Suprapubic skin (tissue), 4 donors: ENCODE data around the gene ACSF2. TPM values are rescaled to one million over a fixed set of nuclear protein-coding genes. Genes with fewer than 3 reads are reported as not detected.

ENCODE experiments used
- DNase-seq, 2 donors: peaks; one replicate each; pipeline ENCODE4 v3.0.0-alpha.2; 2019; ENCODE audit warnings: low spot score in 2 of 2
- H3K27ac ChIP-seq: fragments of 200-600 bp; sonication (generic); one replicate; pipeline ENCODE4 v1.5.1; 2019
- H3K27me3 ChIP-seq: fragments of 200-600 bp; sonication (generic); one replicate; pipeline ENCODE4 v1.5.1; 2019
- H3K36me3 ChIP-seq: fragments of 200-600 bp; sonication (generic); one replicate; pipeline ENCODE4 v1.5.1; 2019
- H3K4me1 ChIP-seq: fragments of 200-600 bp; sonication (generic); one replicate; pipeline ENCODE4 v1.5.1; 2019
- H3K4me3 ChIP-seq: fragments of 200-600 bp; sonication (generic); one replicate; pipeline ENCODE4 v1.5.1; 2019; ENCODE audit warnings: mild to moderate bottlenecking
- H3K9me3 ChIP-seq: fragments of 200-600 bp; sonication (generic); one replicate; pipeline ENCODE4 v1.5.1; 2019
- EP300 ChIP-seq: sonication (generic); formaldehyde crosslinking; IDR thresholded peaks from one replicate; pipeline ENCODE4 v1.6.1; 2017; ENCODE audit warnings: antibody characterized with exemption
- POLR2A ChIP-seq, 2 donors: fragments of 450-650 bp; IDR thresholded peaks; one replicate each; pipeline ENCODE4 v1.6.1; 2017; ENCODE audit warnings: antibody characterized with exemption in 2 of 2, mild to moderate bottlenecking in 2 of 2, moderate library complexity in 2 of 2
- POLR2AphosphoS5 ChIP-seq, 3 donors: sonication (generic); formaldehyde crosslinking; IDR thresholded peaks; one replicate each; pipeline ENCODE4 v1.6.1; 2017; ENCODE audit warnings: antibody characterized with exemption in 3 of 3
- WGBS: methylation state at CpG from one replicate; pipeline ENCODE4 v1.1.5; 2018; 5-methylcytosine and 5-hydroxymethylcytosine counted together
- total RNA-seq, 4 donors: library from RNA; depleted of rRNA; stranded (reverse); fragments of >200 nt; gene quantifications; one replicate each; pipeline ENCODE4 v1.1.0, GENCODE V29; 2016
- TF ChIP-seq, protein P1 (sequence below), 2 donors: fragments of 200-600 bp in 1 of 2; fragments of 450-650 bp in 1 of 2; sonication (generic) in 1 of 2; IDR thresholded peaks; one replicate each; pipeline ENCODE4 v1.5.1; 2016 to 2019; ENCODE audit warnings: antibody characterized with exemption in 2 of 2, mild to moderate bottlenecking in 1 of 2, moderate library complexity in 1 of 2

ACSF2 gene
- total RNA-seq, 4 donors from 2014 or later: 61.2 to 164 (median 69.8) TPM

DNA sequence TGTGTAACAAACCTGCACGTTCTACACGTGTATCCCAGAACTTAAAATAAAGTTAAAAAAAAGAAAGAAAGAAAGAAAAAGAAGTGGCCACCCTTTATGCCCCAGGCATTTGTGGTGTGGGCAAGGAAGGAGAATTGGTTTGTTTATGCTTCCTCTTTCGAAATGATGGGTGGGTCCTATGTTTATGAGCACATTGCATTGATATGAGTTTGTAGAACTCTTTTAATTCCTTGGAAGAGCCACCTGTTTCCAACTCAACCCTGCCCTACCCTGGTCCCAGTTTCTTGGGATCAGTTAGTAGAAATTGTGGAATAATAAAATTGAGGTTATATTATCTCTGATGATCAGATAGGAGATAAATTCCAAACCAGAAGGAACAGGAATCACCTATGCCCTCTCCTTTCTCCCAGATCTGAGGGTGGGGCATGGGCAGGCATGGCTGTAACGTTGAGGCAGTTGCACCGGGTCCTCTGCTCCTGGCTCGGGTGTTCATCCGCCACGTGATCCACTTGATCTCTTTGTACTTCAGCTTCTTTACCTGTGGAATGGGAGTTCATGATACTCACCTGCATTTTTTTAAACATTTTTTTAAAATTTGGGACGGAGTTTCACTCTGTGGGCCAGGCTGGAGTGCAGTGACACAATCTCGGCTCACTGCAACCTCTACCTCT is 26.7 kb downstream of the ACSF2 start:
- DNase-seq: no peak
- TF ChIP-seq POLR2AphosphoS5 (IDR thresholded peaks at IDR 0.05): no peak
- TF ChIP-seq, protein P1, sequence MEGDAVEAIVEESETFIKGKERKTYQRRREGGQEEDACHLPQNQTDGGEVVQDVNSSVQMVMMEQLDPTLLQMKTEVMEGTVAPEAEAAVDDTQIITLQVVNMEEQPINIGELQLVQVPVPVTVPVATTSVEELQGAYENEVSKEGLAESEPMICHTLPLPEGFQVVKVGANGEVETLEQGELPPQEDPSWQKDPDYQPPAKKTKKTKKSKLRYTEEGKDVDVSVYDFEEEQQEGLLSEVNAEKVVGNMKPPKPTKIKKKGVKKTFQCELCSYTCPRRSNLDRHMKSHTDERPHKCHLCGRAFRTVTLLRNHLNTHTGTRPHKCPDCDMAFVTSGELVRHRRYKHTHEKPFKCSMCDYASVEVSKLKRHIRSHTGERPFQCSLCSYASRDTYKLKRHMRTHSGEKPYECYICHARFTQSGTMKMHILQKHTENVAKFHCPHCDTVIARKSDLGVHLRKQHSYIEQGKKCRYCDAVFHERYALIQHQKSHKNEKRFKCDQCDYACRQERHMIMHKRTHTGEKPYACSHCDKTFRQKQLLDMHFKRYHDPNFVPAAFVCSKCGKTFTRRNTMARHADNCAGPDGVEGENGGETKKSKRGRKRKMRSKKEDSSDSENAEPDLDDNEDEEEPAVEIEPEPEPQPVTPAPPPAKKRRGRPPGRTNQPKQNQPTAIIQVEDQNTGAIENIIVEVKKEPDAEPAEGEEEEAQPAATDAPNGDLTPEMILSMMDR (IDR thresholded peaks at IDR 0.05): no peak
- no peak for TF ChIP-seq EP300
- no peak for TF ChIP-seq POLR2A (IDR thresholded peaks at IDR 0.05)
- Histone ChIP-seq H3K4me1 (peaks cover 27% of the 10 kb centered on the region), H3K27ac (no peak overlapping the region), H3K36me3 (no peaks in the 10 kb centered on the region), H3K9me3 (no peaks in the 10 kb centered on the region), H3K27me3 (no peaks in the 10 kb centered on the region), H3K4me3 (no peak overlapping the region)
- WGBS: 62% methylated on average over 10 of the region's 10 CpGs

DNA sequence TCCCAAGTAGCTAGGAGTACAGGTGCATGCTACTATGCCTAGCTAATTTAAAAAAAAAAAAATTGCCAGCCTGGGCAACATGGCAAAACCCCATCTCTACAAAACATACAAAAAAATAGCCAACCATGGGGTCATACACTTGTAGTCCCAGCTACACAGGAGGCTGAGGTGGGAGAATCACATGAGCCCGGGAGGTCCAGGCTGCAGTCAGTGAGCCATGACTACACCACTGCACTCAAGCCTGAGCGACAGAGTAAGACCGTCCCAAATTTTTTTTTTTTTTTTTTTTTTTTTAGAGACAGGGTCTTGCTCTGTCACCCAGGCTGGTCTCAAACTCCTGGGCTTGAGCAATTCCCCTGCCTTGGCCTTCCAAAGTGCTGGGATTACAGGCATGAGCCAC is 27.9 kb downstream of the ACSF2 start:
- Histone ChIP-seq H3K4me1 (peaks cover 28% of the 10 kb centered on the region), H3K9me3 (no peaks in the 10 kb centered on the region), H3K27me3 (no peaks in the 10 kb centered on the region), H3K4me3 (no peak overlapping the region), H3K36me3 (no peaks in the 10 kb centered on the region), H3K27ac (no peak overlapping the region)
- DNase-seq: no peak
- TF ChIP-seq POLR2AphosphoS5 (IDR thresholded peaks at IDR 0.05) (no peak), EP300 (no peak), POLR2A (IDR thresholded peaks at IDR 0.05) (no peak)
- TF ChIP-seq, protein P1 (IDR thresholded peaks at IDR 0.05): no peak
- 90% methylated on average over 3 of the region's 3 CpGs for WGBS

DNA sequence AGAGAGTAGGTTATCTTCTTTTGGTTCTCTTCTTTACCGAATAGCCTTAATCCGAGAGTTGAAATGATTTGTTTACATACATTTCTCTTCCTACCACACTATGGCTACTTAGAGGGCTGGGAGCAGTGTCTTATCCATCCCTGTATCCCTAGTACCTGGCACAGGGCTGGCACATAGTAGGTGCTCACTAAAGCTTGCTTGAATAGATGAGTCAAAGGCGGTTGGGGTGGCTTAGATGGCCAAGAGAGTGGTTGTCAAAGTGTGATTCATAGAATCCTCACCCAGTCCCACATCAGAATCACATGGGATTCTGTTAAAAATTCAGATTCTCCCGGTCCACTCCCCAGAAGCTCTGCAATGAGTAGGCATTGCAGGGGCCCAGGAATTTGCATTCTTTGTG is 31.6 kb downstream of the ACSF2 start:
- TF ChIP-seq, protein P1 (IDR thresholded peaks at IDR 0.05): no peak
- TF ChIP-seq EP300 (no peak), POLR2A (IDR thresholded peaks at IDR 0.05) (no peak)
- peaks cover 14% of the 10 kb centered on the region for H3K36me3 ChIP-seq
- no peak for DNase-seq
- H3K4me3 ChIP-seq: no peak overlapping the region
- WGBS: 86% methylated on average over 4 of the region's 4 CpGs
- no peak overlapping the region for H3K27ac ChIP-seq
- H3K27me3 ChIP-seq: no peaks in the 10 kb centered on the region
- H3K4me1 ChIP-seq: peaks cover 14% of the 10 kb centered on the region
- H3K9me3 ChIP-seq: no peaks in the 10 kb centered on the region

DNA sequence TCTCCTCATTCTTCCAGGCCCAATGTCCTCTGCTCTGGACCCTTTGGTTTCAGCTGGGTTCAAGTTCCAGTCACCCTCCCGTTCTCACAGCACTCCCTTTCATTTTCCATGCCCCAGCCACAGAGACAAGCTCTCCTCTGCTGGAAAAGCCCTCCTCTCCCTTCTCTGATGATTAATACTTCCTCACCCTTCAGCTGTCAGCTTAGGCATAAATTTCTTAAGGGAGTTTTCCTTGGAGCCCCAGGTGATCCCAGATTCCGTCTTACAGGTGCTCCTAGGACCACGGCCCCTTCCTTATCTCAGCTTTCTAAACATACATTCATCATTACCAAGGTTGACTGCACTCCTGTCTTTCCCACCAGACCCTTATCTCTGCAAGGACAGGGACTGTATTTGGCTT is 32.3 kb downstream of the ACSF2 start:
- TF ChIP-seq EP300 (no peak), POLR2AphosphoS5 (IDR thresholded peaks at IDR 0.05) (no peak), POLR2A (IDR thresholded peaks at IDR 0.05) (no peak)
- TF ChIP-seq, protein P1 (IDR thresholded peaks at IDR 0.05): no peak
- WGBS: 72% methylated on average over 3 of the region's 3 CpGs

DNA sequence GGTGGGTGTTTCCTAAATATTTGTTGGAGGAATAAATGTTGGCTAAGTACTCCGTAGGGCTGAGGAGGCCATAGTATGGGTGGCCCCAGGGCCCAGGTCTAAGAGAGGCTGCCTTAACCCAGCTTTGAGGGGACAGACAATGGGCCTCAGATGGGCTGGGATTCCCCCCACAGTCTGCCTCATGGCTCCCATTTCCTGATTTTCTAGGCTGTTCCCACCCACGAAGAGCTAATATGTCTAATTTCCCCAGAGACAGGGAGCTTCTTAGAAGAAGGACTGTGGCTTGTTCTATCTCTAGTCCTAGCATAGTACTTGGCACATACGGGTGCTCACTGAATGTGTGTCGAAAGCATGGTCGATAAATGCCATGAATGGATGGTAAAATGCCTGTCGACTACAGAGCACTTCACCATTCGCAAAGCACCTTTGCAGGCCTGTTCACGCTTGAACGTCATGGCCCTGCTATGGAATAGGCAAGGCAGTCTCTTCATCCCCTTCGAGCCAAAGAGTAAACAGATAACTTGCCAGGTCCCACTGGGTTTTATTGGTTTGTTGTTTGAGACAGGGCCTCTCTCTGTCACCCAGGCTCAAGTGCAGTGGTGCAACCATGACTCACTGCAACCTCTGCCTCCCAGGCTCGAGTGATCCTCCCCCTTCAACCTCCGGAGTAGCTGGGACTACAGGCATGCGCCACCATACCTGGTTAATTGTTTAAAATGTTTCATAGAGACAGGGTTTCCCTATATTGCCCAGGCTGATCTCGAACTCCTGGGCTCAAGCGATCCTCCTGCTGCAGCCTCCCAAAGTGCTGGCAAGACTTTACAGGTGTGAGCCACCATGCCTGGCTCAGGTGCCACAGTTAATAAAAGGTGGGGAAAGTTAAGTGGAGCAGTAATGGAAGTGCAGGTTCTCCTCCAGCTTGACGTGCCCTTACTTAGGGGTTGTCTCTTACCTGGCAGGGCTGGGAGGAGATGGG is 33.0 kb downstream of the ACSF2 start:
- TF ChIP-seq, protein P1 (IDR thresholded peaks at IDR 0.05): no peak
- no peak for TF ChIP-seq EP300
- TF ChIP-seq POLR2AphosphoS5 (IDR thresholded peaks at IDR 0.05): no peak
- no peak for TF ChIP-seq POLR2A (IDR thresholded peaks at IDR 0.05)
- H3K9me3 ChIP-seq: no peaks in the 10 kb centered on the region
- 68% methylated on average over 14 of the region's 16 CpGs for WGBS
- no peaks in the 10 kb centered on the region for H3K27me3 ChIP-seq
- peak overlapping the region; percentile 27 for H3K27ac ChIP-seq
- DNase-seq: no peak
- peaks cover 24% of the 10 kb centered on the region for H3K36me3 ChIP-seq
- H3K4me1 ChIP-seq: peaks cover 6% of the 10 kb centered on the region
- no peak overlapping the region for H3K4me3 ChIP-seq

More for the DNA sequence above, 32.3 kb downstream of the ACSF2 start:
- Histone ChIP-seq H3K27ac (no peak overlapping the region), H3K4me3 (no peak overlapping the region), H3K27me3 (no peaks in the 10 kb centered on the region), H3K9me3 (no peaks in the 10 kb centered on the region), H3K4me1 (peaks cover 7% of the 10 kb centered on the region), H3K36me3 (peaks cover 20% of the 10 kb centered on the region)
- no peak for DNase-seq
